GM12878 (cell line): ENCODE results near the gene RSAD2.

ENCODE experiments used
- ATF3 ChIP-seq: IDR thresholded peaks from 2 replicates; pipeline ENCODE4 v1.6.1; 2011; ENCODE audit warnings: low read depth, mild to moderate bottlenecking, low read length, moderate library complexity, borderline replicate concordance; ENCODE audit errors: extremely low read depth
- CHD2 ChIP-seq: IDR thresholded peaks from 2 replicates; pipeline ENCODE4 v1.6.1; 2011; ENCODE audit warnings: low read depth, low read length, improper control_type of control experiment, borderline replicate concordance
- CTCF ChIP-seq, 3 experiments: IDR thresholded peaks in 2 of 3; conservative IDR thresholded peaks in 1 of 3; 2 replicates each; pipeline ENCODE4 v1.5.1; 2011; ENCODE audit warnings: low read depth in 3 of 3, low read length in 3 of 3, mild to moderate bottlenecking in 3 of 3, control low read depth in 2 of 3, moderate library complexity in 2 of 3, inconsistent platforms in 1 of 3, mixed read lengths in 1 of 3; ENCODE audit not compliant: control insufficient read depth in 2 of 3, insufficient read depth in 1 of 3; ENCODE audit errors: extremely low read depth in 1 of 3
- EP300 ChIP-seq, 2 experiments: fragments of 150-350 bp in 1 of 2; IDR thresholded peaks; 2 replicates each; pipeline ENCODE4 v1.6.1; 2011 to 2012; ENCODE audit warnings: low read depth in 2 of 2, low read length in 2 of 2, borderline replicate concordance in 1 of 2, improper control_type of control experiment in 1 of 2, inconsistent platforms in 1 of 2; ENCODE audit not compliant: control insufficient read depth in 1 of 2
- EZH2 ChIP-seq: IDR thresholded peaks from 2 replicates; pipeline ENCODE4 v1.6.1; 2012; ENCODE audit warnings: low read depth, mild to moderate bottlenecking, control low read depth, inconsistent platforms, low read length, borderline replicate concordance; ENCODE audit not compliant: control insufficient read depth
- HDGF ChIP-seq: fragments of 450-650 bp; IDR thresholded peaks from 2 replicates; pipeline ENCODE4 v1.6.1; 2016; ENCODE audit warnings: antibody characterized with exemption
- POLR2A ChIP-seq: IDR thresholded peaks from 2 replicates; pipeline ENCODE4 v1.6.1; 2011; ENCODE audit warnings: low read depth, mild to moderate bottlenecking, low read length
- SIN3A ChIP-seq: IDR thresholded peaks from 2 replicates; pipeline ENCODE4 v1.6.1; 2012; ENCODE audit warnings: low read depth, low read length, improper control_type of control experiment
- SMAD1 ChIP-seq: fragments of 450-650 bp; IDR thresholded peaks from 2 replicates; pipeline ENCODE4 v1.6.1; 2018; ENCODE audit warnings: mild to moderate bottlenecking, low read depth; ENCODE audit not compliant: partially characterized antibody
- TAF1 ChIP-seq: IDR thresholded peaks from 2 replicates; pipeline ENCODE4 v1.6.1; 2011; ENCODE audit warnings: mild to moderate bottlenecking, low read depth, low read length, borderline replicate concordance

- TF ChIP-seq TAF1 = no peak
- no peak for TF ChIP-seq EP300 (IDR thresholded peaks at IDR 0.05; ENCODE audit: borderline replicate concordance in 1 of 2, control insufficient read depth in 1 of 2, low read depth in 2 of 2, low read length in 2 of 2)
- no peak for TF ChIP-seq POLR2A
- TF ChIP-seq CHD2 = no peak
- no peak for TF ChIP-seq CTCF (IDR thresholded peaks at IDR 0.05 in 2 of 3, conservative IDR thresholded peaks at IDR 0.05 in 1 of 3; ENCODE audit: control insufficient read depth in 2 of 3, extremely low read depth in 1 of 3, insufficient read depth in 1 of 3, low read depth in 3 of 3, low read length in 3 of 3)
- TF ChIP-seq HDGF = no peak
- no peak for TF ChIP-seq SIN3A
- TF ChIP-seq ATF3 = no peak
- TF ChIP-seq EZH2 = no peak
- no peak for TF ChIP-seq SMAD1
Measured at GRCh38 chr2:6913415-6914157, 36.0 kb downstream of the RSAD2 start.
